ENCODE results near the gene PAM.

- TF ChIP-seq CTCF (IDR thresholded peaks at IDR 0.05) (no peak), POLR2A (IDR thresholded peaks at IDR 0.05) (no peak)
Measured at GRCh38 chr5:102750151-102750834, 4.8 kb upstream of the PAM start.
